NCI-H1092 (cell line): Measurements from ENCODE around the gene PSMB11.

Experiments
- DNase-seq: peaks from one replicate; lab custom pipeline; 2025; lab: John Stamatoyannopoulos, UW

PSMB11 gene

GRCh38 chr14:23044840-23045239 is 2.8 kb downstream of the PSMB11 start:
- no peak for DNase-seq

DNA sequence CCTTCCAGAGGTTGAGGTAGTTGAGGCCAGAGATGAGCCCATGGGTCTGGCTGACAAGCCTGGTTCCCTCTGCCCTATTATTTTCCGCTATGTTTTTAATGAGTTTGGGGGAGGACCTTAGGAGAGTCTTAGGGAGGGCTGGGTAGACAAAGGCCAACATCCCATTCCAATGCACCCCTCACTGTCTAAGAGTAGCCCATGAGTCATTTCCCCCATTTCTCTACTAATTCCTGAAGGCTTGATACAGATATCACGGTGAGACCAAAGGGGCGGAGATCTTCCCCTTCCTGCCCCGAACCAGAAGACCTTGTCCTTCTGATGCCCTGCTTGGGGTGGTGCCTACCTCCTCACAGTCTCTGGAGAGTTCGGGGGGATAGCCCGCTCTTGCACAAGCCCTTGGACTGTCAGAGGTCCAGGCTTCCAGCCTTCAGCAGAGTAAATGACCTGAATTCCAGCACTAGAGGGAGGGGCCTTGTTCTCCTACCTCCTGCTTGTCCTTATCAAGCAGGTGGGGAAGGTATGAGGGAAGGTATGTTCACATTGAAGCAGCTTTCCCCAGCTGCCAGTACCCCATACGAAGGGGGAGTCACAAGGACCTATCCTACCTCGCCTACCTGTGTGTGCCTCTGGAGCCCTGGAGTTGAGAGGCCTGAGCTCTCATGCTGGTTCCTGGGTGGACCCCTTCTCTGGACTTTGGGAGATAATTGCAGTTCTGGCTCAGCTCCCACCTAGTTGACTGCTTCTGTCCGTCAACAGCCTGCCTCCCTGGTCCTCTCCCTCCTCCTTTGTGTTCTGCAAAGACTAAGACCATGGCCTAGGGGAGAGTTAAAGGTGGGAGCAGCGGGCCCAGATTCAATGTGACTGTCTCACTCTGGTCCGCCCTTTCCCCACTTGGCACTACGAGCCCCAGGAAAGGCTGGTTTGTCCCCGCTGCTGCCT is 3.7 kb downstream of the PSMB11 start:
- DNase-seq, result no peak

- no peak for DNase-seq
Observed at GRCh38 chr14:23047034-23047634, 5.1 kb downstream of the PSMB11 start.

GRCh38 chr14:23047751-23048693 is 6.0 kb downstream of the PSMB11 start:
- no peak for DNase-seq

DNA sequence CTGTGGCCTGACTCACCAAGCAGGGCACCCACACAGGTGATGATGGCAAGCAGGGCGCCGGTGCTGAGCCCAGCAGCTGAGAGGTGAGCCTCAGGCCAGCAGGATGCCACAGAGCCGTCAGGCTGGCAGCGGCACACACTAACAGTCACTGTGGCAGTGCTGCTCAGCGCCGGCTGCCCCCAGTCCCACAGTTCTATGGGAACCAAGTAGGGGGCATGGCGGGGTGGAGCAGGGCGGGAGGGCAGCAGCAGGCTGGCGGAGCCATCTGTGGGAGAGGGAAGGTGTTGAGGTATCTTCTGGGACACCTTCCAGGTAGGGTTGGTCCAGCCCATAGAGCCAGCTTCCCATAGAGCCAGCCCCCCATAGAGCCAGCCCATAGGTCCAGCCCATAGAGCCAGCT is 7.0 kb downstream of the PSMB11 start:
- no peak for DNase-seq

DNA sequence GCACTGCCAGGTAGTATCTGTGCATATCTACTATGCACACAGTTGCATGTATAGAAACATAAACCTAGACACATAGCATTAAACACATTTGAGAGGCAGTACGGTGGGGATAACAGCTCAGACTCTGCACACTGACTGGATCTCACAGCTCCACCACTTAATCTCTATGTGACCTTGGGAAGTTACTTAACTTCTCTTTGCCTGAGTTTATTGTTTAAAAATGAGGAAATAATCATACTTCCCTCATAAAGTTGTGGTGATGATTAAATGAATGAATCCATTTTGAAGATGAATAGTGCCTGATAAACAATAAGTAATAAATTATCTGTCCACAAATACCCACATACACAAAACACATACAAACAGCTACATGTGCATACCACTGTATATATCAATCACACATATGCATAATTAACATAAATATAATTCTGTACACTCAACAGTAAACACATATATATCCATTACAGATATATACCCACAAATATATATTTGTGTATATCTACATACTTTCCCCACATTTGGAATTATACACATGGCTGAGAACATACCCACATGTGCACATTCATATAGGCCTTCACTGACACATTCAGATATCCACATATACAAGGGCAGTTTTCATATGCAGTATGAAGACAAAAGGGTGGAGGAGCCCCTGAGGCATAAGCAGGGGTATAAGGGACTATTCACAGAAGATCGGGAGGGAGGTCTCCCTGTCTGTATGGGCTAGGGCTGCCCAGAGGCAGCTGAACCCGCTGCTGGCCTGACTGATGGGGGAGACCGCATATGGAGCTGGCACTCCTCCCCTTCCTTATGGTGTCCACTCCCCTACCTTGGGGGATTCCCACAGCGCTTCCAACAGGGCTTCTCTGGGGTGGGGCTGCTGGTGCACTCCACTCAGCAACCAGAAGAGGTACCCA is 9.4 kb downstream of the PSMB11 start:
- DNase-seq, result no peak

DNA sequence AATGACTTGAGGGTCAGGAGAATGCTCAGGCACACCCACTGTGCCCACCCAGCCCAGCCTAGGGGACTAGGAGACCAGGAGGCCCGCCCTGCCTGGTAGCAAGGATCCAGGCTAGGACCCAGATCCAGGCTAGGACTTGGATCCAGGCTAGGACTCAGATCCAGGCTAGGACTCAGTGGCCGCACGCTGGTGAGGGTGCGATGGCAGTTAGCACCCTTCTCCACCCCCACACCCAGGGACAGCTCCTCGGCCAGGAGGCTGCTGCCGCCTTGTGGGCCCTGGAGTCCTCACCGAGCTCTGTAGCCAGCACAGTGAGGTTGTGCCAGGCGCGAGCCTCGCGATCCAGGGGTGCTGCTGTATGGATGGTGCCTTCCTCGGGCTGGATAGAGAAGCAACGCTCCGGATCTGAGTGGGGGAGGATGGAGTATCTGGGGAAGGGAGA is 10.2 kb downstream of the PSMB11 start:
- DNase-seq, result no peak

- DNase-seq, result no peak
Observed at GRCh38 chr14:23052671-23053070, 10.7 kb downstream of the PSMB11 start.

DNA sequence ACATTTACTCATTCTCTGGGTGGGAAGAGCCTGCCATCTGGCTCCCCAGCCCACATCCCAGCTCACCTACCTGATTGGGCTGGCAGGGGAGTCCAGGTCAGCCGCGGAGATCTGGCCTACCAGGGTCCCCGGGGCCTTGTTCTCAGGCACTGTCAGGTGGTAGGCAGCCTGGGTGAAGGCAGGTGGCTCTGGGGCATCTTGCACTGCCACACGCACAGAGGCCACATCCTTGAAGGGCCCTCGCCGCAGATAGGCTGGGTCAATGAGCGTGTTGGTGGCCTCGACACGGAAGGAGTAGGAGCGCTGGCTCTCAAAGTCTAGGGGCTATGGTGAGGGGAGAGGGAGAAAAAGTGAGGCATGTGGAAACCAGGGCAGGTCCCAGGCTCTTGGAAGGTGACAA is 11.4 kb downstream of the PSMB11 start:
- DNase-seq, result no peak

DNA sequence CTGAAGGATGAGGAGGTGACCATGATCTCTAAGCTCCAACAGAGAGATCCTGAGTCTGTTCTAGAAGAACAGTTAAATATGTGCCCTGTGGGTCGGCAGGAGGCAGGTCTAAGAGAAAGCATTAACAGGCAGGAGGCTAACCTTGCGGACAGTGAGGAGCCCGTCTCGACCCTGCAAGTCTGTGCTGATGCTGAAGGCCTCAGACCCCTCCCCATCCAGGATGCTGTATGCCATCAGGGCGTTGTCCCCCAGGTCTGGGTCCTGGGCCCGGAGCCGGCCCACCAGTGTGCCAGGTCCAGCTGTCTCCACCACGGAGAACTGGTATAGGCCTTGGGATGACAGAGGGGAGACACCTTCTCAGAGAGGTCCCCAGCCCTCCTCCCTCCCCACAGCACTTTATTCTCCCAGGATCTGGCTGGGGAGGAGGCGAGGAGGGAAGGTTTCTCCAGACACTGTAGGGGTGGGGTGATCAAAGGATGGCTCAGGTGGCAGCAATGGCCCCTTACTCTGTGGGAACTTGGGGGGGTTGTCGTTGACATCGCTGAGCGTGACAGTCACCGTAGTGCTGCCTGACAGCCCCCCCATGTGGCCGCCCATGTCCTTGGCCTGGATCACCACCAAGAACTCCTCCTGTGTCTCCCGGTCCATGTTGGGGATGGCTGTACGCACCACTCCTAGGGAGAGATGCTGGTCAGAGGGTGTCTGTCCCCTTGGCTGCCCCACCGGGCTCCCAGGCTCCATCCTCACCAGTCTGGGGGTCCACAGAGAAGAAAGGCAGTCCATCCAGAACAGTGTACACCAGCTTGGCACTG is 12.2 kb downstream of the PSMB11 start:
- no peak for DNase-seq

GRCh38 chr14:23055147-23055550 is 13.1 kb downstream of the PSMB11 start:
- DNase-seq, result no peak

DNA sequence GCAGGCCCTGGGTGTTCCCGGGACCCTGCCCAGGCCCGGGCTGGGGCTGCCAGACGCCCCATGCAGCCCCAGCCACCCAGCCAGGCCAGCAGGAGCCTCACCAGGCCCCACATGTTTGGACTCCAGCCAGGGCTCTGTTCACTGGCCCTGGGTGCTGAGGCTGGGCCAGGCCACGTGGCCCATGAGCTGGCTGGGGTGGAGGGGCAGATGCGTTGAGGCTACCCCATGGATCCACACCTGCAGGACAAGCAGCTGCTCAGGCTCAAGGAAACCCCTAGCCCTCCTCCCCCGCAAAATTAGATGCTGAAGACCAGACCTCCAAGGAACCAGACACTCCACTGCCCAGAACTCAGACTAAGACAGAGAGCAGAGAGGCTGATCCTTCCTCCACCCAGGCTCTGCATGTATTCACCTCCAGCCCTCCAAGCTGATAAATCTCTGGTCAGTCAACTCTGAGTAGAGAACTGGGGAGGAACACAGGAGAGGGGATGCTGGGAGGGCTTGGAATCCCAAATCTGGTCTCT is 13.7 kb downstream of the PSMB11 start:
- no peak for DNase-seq

GRCh38 chr14:23056145-23056955 is 14.3 kb downstream of the PSMB11 start:
- DNase-seq, result no peak

GRCh38 chr14:23056956-23057756 is 15.1 kb downstream of the PSMB11 start, which contains the start of gene CDH24:
TSS of gene CDH24 (minus strand) at chr14:23057520. CDS start at chr14:23055733, 1,787 bp downstream.
- DNase-seq, result no peak

- no peak for DNase-seq
Observed at GRCh38 chr14:23057757-23058653, 16.0 kb downstream of the PSMB11 start.

DNA sequence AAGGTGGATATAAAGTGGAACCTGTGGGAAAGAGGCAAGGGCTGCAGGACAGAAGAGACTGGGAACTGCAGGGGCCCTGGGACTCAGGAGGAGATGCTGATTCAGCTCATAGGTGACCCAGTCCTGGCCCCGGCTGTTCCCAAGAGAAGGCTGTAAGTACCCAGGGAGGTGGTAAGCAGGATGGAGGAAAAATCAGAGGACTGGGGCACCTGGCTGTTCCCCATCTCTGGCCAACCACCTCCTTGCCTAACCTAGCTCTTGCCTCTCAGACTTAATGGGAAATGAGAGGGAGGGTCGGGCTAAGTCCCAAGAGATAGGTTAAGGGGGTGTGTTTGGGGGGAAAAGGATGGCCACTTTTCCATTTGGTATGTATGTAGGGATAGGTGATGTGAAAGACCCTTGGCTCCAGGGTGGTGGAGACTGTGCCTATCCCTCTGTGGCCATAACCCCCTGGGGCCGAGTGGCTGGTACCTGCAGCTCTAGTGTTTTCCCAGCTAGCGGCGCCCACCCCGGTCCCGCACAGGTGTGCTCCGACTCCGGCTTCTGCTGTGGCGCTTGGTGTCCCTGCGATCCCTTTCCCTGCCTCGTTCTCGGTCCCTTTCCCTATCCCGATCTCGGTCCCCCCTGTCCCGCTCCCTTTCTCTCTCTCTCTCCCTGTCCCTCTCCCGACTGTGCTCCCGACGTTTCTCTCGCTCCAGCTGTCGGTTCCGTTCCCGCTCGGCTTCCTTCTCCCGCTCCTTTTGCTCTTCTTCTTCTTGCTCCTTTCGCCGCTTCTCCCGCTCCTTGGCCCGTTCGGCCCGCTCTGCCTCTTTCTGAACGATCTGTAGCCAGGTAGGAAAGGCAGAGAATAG is 16.9 kb downstream of the PSMB11 start:
- DNase-seq, result no peak
